ENCODE results near the gene TENM3.

TENM3 gene

GRCh38 chr4:182411391-182411790 is 168.2 kb downstream of the TENM3 start:
- DNase-seq, result no peak

GRCh38 chr4:182413550-182413949 is 170.3 kb downstream of the TENM3 start:
- DNase-seq, result no peak

GRCh38 chr4:182415116-182415515 is 171.9 kb downstream of the TENM3 start:
- DNase-seq, result no peak

- no peak for DNase-seq
Measured at GRCh38 chr4:182416067-182416466, 172.9 kb downstream of the TENM3 start.

GRCh38 chr4:182418054-182418734 is 175.0 kb downstream of the TENM3 start:
- no peak for DNase-seq

GRCh38 chr4:182420189-182420588 is 177.0 kb downstream of the TENM3 start:
- DNase-seq, result no peak

GRCh38 chr4:182421753-182422152 is 178.6 kb downstream of the TENM3 start:
- DNase-seq, result no peak

- DNase-seq, result no peak
Measured at GRCh38 chr4:182425302-182425701, 182.1 kb downstream of the TENM3 start.

GRCh38 chr4:182426901-182427300 is 183.7 kb downstream of the TENM3 start:
- DNase-seq, result no peak

- no peak for DNase-seq
Measured at GRCh38 chr4:182427554-182427953, 184.4 kb downstream of the TENM3 start.

GRCh38 chr4:182429896-182430295 is 186.7 kb downstream of the TENM3 start:
- no peak for DNase-seq

GRCh38 chr4:182432819-182433218 is 189.6 kb downstream of the TENM3 start:
- DNase-seq, result no peak

- no peak for DNase-seq
Measured at GRCh38 chr4:182434720-182435119, 191.5 kb downstream of the TENM3 start.

GRCh38 chr4:182435401-182435800 is 192.2 kb downstream of the TENM3 start:
- DNase-seq, result no peak

- no peak for DNase-seq
Measured at GRCh38 chr4:182443070-182443469, 199.9 kb downstream of the TENM3 start.

- DNase-seq, result no peak
Measured at GRCh38 chr4:182447767-182448280, 204.6 kb downstream of the TENM3 start.

- peak; percentile 12 to 47 (median 20) for DNase-seq
Measured at GRCh38 chr4:182448281-182449151, 205.3 kb downstream of the TENM3 start.

- DNase-seq, result no peak
Measured at GRCh38 chr4:182449186-182449929, 206.2 kb downstream of the TENM3 start.

- DNase-seq, result no peak
Measured at GRCh38 chr4:182449930-182450439, 206.8 kb downstream of the TENM3 start.

GRCh38 chr4:182451441-182451840 is 208.2 kb downstream of the TENM3 start:
- DNase-seq, result no peak

GRCh38 chr4:182453830-182454229 is 210.6 kb downstream of the TENM3 start:
- DNase-seq, result no peak

GRCh38 chr4:182454440-182455013 is 211.3 kb downstream of the TENM3 start:
- no peak for DNase-seq

Measured in suppressor macrophage (primary cell).